Pons (tissue), 1 donor: Measurements from ENCODE around the gene MAP3K19.

ENCODE experiments used
- DNase-seq: peaks from one replicate; pipeline ENCODE4 v3.0.0-alpha.2; 2016; ENCODE audit warnings: low spot score

MAP3K19 gene

DNA sequence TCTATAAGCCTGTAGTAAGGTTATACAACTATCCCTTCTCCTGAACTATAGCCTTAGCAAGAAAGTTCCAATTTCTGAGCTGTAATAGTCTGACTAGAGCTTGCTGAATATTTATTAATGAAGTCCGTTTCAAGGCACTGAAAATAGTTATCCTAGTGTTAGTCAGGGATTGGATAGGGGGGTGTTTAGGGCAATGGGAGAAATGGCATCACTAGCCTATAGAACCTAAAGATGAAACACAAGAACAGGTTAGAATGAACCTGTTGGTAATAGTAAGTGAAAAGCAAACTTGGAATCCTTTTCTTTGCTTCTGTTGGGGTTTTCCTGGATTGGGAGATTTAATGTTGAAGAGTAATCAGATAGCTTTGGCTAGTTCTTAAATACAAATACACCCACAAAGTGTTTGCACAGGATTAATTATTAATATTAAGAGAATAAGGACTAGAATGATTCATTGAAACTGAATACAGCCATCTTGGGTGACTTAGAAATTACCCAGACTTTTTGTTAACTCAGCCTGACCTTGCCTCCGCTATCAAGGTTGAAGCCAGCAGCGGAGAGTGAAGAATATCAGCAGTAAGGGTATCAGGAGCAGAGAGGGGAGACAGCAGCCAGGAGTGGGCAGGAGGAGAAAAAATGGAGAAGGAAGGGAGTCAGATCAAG is 114.3 kb downstream of the MAP3K19 start:
- no peak for DNase-seq

DNA sequence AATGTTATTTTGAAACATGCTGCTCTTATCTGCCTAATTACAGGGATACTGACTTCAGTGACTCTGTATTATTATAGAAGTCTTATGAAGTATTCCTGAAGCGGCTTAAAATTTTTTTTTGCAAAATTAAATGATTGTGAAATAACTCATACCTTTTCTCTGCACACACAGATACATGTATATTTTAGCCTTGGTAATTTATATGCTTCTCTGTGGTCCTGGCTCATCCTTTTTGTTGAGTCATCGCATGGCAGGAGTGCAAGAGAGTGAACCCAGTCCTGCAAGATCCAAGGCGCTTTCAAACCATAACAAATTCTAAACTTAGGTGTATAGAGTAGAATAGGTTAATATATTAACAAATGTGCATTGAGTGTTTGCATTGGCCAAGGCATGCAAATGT is 120.1 kb downstream of the MAP3K19 start:
- no peak for DNase-seq

DNA sequence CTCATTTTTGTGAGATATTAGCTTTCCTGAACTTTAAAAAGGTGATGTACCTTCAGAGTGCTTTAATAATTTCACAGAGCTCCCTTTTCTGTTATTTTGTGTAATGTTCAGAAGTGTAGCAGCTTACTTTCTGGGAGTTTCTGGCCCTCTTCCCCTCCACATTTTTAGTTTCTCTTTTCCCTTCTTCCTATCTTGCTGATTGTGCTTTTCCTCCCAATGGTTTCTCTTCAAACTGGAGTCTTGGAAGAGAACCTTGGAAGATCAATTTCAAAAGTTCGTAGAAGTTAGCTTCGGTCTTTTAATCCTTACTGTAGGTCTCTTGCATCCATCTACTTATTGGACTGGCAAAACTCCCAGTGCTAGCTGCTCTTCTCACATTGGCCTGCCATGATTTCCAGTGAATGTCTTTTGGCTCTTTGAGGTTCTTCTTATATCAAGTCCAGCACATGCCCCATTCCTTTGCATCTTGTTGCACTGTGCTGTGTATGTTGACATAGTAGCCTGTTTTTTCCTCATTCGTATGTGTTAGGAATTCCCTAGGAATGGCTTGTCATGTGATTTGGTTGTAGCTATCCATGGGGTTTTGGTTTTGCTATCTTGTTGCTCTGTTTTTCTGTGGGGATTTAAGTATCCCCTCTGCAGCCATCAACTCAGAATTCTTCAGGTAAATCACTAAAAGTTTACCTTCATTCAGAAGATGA is 120.9 kb downstream of the MAP3K19 start:
- no peak for DNase-seq

DNA sequence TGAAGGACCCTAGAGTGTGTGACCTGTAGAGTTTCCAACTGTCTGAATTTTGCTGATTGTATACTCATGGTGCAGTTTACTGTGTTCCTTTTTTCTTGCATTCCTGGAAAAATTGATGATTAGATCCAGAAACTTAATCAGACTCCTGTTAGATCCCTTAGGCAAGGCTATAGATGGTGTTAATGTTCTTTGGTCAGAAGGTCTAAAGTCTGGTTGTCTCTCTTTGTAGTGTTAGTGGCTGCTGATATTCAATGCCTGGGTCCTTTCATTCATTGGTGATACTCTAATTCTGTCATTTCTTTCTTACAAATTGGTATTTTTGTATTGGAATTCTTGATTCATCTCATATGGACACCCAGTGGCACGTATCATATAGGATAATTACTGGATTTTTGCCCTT is 122.3 kb downstream of the MAP3K19 start:
- DNase-seq: no peak

DNA sequence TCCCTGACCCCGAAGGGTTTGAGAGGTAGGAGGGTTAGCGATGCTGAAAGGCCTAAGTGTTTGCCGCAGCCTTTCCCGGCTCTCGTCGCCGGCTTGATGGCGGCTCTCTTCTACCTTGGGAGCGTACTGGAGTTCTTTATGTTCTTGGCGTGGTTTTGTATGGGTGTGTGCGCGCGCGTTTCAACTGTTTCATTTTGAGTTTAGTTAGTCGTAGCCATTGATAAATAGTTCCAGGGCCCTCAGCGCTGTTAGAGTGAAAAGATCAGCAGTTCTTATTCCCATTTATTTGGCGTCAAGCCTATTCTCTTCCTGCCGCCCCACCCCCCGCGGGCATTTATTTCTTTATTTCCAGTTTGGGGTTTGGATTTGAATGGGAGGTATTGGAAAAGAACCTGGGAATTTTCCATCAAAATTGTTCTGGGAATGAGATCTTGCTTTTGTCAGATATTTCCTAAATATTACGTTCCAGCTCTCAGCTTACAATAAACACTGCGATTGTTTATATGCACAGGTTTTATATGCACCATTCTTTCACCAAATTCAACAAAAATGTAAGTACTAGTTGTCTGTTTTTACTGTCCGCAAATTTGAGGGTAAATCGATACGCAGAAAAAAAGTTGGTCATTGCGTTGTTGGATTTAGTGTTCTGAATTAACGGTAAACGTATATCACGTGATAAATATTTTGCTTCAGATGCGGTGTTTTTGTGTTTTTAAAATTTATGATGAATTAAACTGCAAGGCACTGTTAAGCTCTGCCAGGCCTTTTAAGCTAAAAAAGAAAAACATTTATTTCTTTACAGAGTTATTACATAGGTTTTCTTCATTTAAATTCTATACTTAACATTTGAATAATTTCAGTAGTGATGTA is 127.7 kb downstream of the MAP3K19 start:
- DNase-seq: peak; percentile 37

DNA sequence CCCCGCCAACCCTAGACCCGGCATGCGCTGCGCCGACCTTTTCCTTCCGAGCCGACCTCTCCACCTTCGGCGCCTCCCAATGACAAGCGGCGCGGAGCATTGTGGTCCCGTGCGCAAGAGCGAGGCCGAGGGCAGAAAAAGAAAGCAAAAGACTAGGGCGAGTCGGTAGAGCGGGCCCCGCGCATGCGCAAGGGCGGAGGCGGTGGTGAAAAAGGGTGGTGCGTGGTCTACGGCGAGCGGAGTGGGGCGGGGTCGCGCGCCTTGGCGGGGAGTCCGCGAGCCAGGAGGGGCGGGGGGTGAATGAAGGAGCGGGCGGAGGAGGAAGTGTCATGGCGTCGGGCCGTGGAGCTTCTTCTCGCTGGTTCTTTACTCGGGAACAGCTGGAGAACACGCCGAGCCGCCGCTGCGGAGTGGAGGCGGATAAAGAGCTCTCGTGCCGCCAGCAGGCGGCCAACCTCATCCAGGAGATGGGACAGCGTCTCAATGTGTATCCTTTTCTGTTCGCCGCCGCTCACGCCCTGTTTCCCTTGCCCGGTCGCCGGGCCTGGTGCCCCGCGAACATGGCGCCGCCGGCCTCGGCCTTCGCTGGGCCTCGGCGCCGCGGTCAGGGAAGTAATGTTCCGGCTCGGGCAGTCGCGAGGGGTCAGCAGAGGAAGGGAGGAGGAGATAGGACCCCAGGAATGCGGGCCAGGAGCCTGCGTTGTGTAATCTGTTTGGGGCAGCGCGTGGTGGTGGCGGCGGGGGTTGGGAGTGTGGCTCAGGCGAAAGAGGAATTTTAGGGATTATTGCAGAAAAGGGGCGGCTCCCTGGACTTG is 128.5 kb downstream of the MAP3K19 start, which contains the start of gene CCNT2:
TSS of gene CCNT2 (plus strand) at position 297 of the 815 bp plus-strand sequence. CDS start at position 330, 33 bp downstream.
- peak; percentile 99 for DNase-seq

DNA sequence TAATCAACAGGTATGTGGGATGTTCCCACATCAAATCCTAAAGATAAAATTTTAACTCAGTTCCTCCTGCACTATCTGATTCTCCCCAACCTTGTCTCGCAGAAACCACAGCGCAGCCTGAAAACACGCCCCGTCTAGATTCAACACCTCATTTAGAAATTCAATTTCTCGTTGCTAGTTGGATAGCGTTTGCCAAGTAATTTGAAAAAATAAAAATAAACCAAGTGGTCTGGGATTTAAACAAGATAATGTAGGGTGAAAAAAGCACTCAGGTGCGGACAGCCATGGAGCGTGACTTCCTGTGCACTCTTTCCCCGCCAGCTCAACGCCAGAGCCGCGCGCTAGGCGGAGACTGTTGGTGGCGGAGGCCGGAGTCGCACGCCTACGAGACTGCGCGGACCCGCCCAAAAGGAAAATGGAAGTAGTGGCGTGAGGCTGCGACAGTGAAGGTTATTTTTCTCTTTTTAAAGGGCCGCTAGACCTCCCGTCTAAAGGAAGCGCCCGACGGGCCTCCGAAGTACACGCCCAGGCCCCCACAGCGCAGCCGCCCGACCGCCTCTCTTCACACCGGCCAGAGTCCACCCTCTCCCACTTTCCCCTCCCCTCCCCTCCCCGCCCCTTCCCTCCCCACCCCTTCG is 129.2 kb downstream of the MAP3K19 start:
- DNase-seq: no peak

DNA sequence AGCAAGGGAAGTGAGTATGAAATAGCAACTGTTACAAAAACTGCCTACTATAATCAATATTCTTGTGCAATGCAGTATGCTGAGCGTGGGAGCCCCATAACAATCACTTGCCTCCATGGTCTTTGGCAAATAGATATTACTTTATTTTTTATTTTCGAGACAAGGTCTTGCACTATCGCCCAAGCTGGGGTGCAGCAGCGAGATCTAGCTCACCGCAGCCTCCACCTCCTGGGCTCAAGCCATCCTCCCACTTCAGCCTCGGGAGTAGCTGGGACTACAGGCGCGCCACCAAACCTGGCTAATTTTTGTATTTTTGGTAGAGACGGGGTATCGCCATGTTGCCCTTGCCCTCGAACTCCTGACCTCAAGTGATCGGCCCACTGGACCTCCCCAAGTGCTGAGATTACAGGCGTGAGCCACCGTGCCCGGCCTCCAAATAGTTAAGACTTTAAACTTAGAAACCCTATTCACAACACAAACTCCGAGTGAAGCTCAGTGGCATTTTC is 129.8 kb downstream of the MAP3K19 start:
- DNase-seq: peak; percentile 4
